DMS79 (cell line): ENCODE results near the gene DGKG.

ENCODE experiments used
- DNase-seq: peaks from one replicate; lab custom pipeline; 2025; lab: John Stamatoyannopoulos, UW

Gene DGKG

GRCh38 chr3:186318135-186318534 is 43.9 kb downstream of the DGKG start:
- DNase-seq: no peak

GRCh38 chr3:186317478-186317877 is 44.6 kb downstream of the DGKG start:
- no peak for DNase-seq

GRCh38 chr3:186316666-186317260 is 45.3 kb downstream of the DGKG start:
- no peak for DNase-seq

DNA sequence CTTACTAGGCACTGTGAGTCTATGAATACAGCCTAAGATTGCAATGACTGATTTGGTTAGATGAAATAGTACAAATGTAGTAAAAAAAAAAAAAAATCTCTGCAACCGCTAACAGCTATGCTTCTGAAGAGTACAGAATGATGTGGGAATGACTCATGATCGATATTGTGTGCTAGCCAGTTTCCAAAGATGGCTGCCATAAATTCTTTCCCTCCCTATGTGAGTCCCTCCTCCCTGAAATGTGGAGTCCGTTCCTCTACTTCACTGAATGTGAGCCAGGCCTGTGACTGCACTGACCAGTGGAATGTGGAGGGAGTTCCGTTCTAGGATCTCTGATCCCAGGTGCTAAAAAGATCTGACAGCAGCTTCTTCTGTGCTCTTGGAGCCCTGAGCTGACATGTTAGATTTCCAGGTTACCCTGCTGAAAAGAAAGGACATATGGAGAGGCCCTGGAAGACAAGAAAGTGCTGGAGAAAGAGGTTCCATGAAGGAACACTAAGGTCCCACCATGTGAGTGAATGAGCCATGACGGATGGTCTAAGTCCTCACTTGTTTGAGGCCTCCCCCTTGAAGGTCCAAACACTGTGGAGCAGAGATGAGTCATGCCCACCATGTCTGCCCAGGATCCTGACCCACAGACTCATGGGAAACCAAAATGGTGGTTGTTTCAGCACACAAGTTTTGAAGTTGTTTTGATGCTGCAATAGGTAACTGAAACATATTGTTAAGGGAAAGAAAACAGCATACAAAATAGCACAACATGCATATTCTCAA is 46.3 kb downstream of the DGKG start:
- DNase-seq: no peak

DNA sequence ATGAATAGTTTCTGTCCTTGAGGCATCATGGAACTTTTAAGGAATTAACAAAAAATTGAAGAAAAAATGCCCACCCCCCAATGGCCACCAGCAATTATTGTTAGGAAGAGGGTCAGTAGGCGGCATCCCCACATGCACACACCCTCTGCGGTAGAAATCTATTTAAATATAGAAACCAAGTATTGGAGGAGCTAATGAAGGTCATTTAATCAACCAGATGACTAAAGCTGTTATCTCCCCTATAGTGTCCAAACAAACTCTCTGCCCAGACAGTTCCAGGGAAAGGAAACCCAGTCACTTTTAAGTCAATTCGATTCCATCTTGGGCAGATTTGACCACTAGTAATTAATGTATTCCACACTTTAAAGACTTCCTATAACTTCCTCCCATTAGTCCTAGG is 47.1 kb downstream of the DGKG start:
- DNase-seq: no peak

- no peak for DNase-seq
Observed at GRCh38 chr3:186311441-186311840, 50.6 kb downstream of the DGKG start.

GRCh38 chr3:186308549-186308948 is 53.5 kb downstream of the DGKG start:
- DNase-seq: no peak

DNA sequence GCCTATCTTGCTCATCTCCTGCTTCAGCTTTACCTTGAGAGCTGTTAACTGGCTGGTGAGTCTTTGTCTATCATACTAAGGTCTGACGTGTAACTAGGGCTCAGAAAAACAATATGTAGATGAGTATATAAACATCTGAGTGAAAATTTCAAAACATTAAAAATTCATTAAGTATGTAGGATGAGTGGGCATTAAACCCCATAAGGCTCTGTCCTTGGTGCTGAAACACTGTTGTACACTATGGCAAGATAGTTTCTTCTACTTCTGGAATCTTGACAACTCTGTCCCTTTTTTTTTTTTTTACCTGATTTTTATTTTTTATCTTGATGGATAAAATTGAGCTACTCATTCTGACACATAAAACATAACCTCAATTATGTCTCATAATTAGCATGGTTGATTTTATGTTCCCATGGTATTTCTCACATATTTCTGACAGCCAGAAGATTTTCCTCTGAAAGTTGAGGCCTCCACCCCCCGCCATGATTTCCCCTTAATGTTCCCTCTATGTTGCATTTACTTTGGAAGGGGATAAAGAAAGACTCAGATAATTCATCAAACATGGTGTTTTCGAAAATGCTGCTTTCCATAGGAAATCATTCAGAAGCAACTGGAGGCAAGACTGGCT is 54.3 kb downstream of the DGKG start:
- no peak for DNase-seq

GRCh38 chr3:186305286-186305685 is 56.7 kb downstream of the DGKG start:
- DNase-seq: no peak

DNA sequence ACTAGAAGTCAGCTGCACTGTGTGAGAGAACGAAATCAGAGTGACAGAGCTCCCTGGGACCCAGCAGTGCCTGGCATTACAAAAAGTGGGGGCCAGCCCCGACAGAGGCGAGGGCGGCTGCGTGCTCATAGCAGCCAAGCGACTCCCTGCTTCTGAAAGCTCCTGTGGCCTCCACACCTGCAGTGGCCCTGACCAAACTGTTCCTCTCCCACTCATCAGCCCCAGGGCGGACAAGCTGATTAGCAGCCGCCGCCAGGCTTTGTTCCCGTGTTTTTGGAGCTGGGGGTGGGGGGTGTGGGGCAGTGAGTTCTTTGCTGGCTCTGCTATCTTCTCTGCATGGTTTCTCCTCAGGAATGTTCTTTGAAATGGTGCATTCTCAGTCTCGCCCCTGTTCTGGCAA is 58.1 kb downstream of the DGKG start:
- DNase-seq: no peak

DNA sequence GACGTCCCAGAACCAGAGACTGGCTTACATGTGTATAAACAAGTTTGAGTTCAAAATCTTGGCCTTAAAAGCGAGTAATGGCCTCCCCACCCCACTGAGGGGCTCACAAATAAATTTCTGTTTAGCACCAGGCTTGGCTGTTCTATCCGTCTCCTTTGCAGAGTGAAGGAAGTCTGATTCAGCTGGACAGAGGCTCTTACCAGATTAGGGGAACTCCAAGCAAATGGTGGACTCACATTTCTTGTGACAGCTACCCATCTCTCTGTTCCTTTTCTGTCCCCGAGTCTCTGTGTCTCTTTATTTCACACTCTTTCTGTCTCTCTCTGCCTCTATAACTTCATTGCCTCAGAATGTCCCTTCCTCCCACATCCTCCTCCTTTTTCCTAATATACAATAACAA is 62.7 kb downstream of the DGKG start:
- no peak for DNase-seq

GRCh38 chr3:186298876-186299275 is 63.2 kb downstream of the DGKG start:
- no peak for DNase-seq

- no peak for DNase-seq
Observed at GRCh38 chr3:186290796-186291195, 71.2 kb downstream of the DGKG start.

GRCh38 chr3:186287711-186288110 is 74.3 kb downstream of the DGKG start:
- no peak for DNase-seq

GRCh38 chr3:186286114-186286513 is 75.9 kb downstream of the DGKG start:
- no peak for DNase-seq

- DNase-seq: no peak
Observed at GRCh38 chr3:186284661-186285060, 77.4 kb downstream of the DGKG start.

- no peak for DNase-seq
Observed at GRCh38 chr3:186284349-186284652, 77.7 kb downstream of the DGKG start.

DNA sequence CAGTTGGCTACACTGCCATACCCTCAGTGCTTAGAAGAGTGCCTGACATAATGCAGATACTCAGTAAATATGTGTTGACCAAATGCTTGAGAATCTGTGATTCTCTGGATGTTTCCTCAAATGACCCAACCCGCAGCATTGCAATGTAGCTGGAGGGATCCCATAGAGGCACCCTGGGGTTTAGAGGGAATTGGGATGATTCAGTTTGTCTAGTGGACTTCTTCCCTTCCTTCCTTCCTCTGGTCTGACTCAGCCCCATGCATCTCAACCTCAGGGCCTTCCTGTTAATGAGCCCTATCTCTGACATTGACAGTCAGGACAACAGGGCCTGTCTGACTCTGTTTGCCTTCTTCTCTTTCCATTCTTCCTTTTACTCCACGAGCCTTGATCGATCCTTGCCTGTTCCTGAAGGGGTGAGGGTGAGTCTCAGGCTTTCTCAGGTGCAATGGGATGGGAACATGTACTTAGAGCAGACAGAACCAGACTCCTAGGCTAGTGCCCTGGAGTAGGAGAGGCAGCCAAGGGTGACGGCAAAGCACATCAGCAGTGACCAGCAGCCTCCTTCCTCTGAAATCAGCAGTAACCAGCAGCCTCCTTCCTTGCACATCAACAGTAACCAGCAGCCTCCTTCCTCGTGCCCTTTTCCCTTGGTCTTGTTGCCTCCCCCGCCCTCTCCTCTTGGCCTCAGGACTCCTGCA is 78.2 kb downstream of the DGKG start:
- no peak for DNase-seq

DNA sequence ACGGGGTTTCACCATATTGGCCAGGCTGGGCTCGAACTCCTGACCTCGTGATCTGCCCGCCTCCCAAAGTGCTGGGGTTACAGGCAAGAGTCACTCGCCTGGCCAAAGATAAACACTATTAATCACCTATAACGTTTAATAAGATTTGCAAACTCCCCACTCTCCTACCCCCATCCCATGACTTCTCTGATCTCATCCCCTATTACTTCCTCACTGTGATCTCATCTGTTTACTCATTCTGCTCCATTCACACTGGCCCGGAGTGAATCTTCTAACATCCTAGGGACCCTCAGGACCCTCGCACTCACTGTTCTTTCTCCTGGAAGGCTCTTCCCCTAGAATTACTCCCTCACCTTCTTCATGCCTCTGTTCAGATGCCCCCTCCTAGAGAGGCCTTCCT is 78.9 kb downstream of the DGKG start:
- DNase-seq: no peak

DNA sequence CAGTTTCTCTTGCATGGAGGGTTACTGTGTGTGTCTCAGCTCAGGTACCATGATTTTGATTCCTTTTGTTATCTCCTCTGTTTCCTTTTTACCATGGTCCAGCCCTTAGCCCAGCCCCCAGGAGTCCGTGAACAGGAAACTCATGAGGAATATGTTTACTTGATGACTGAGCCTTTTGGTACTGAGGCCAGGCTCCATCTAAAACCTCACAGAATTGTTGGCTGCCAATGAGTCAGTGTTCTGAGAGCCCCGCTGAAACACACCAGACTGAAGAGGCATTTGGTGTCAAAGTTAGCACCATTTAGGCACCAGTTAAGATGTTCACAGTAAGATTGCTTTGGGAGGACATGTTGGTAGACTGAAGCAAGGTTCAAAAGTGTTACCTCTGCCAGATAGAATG is 80.9 kb downstream of the DGKG start:
- DNase-seq: no peak

DNA sequence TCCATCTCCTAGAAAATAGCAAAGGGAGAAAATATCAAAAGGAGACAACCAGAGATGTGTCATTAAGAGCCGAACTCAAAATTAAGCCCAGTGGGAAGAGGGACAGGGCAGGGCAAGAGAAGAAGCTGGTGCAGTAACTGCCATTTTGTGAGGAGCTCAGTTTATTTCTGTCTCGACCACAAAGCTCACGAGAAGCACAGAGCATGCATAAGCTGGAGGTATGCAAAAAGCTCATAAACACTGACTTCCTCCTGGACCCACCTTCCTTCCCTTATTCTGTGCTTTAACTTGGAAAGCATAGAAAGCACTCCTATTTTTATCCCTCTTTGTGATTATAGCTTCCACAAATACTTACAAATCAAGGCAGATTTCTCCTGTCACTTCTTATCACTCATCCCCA is 81.3 kb downstream of the DGKG start:
- DNase-seq: no peak

GRCh38 chr3:186277268-186277909 is 84.6 kb downstream of the DGKG start:
- DNase-seq: no peak

DNA sequence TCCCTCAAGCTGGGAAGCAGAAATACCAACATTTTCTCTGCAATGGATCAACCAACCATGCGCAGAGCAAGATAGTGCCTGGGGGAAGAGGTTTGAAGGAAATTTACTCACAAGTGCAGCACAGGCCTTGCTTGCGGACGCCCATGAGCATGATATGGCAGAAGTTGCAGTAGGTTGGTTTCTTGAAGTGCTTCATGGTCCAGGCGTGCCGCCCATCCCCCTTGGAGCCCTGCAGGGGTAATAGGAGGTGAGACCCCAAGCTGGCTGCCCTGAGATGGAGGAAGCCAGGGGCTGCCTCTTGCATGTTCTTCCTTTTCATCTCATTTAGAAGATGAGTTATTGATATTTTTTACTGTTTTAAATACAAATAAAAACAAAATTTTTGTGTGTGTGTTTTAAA is 86.6 kb downstream of the DGKG start:
- no peak for DNase-seq
